ENCODE data around the gene SUMO1.
"Not testable (repeated sequence)": the region's sequence is repeated elsewhere in the genome, so short reads cannot be mapped to it uniquely, and the experiment has no call there.

The SUMO1 gene

DNA sequence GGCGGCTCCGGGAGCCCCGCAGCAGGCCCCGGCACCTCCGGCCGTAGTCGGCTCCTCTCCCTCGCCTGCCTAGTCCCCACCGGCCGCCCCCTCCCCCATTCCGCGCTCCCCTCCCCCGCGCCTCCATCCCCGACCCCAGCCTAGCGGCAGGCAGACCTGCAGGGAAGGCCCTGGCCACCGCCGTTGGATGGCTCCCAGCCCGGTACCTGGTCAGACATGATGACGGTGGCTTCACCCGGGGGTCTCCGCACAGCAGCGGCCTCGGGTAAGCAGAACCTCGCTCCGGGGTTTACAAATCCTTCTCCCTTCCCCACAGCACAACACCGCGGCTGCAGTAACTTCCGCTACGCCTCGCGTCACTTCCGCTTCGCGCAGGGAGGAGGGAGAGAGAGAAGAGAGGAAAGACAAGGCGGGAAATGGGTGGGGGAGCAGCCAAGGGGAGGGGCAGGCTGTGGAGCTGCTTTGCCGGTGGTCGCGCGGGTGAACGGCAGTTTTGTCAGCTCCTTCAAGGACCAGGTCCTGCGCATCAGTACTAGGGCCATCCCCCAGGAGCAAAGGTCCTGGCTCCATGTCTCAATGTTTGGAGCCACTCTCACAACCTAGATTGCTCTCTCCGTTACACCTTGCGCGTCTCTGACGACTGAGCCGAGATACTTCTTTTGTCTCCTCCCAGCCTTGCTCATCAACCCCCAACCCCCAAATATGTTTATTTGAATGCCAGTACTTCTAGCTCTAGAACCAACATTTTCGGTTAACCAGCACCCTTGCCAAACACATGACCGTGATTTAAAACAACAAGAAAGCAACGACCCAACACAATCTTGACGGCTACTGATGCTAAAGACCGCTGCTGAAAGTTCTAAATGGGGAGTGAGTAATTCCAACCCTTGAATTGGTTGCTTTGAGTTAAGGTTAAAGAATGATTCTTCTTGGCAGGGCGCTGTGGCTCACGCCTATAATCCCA, at the start of gene SUMO1:
TSS of gene SUMO1 (minus strand) at position 364 of the 964 bp plus-strand sequence. CDS start at position 218, 146 bp downstream.
- peak; percentile 97 for ATAC-seq
- no peaks in the 10 kb centered on the region for H3K27me3 Mint-ChIP-seq
- no peaks in the 10 kb centered on the region for H3K36me3 Mint-ChIP-seq (ENCODE audit: low read depth)
- peak; percentile 92 for DNase-seq
- H3K4me3 Mint-ChIP-seq, result peak within 1 kb of the TSS; percentile 97
- peaks cover 34% of the 10 kb centered on the region for H3K4me1 Mint-ChIP-seq
- H3K9me3 Mint-ChIP-seq, result no peaks in the 10 kb centered on the region
- H3K27ac Mint-ChIP-seq, result peak within 1 kb of the TSS; percentile 96

DNA sequence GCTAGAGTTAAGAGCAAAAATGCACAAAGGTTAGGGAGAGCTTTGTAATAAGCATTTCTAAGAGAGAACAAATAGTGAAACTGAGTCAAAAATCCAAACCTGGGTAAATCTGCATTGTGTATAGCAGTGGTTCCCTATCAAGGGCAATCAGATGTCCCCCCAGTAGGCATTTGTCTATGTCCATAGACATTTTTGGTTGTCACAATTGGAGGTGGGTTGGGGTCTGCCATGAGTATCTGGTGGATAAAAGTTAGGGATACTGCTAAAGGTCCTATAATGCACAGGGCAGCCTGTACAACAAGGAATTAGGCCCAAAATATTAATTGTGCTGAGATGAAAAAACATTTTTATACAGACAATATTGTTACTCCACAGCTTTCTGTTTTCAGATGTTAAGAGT, 48.2 kb upstream of the SUMO1 start:
- Mint-ChIP-seq H3K27ac (no peak overlapping the region), H3K4me1 (peaks cover 11% of the 10 kb centered on the region), H3K27me3 (no peaks in the 10 kb centered on the region), H3K4me3 (no peak overlapping the region), H3K36me3 (ENCODE audit: low read depth) (peaks cover 74% of the 10 kb centered on the region), H3K9me3 (no peaks in the 10 kb centered on the region)
- DNase-seq, result no peak
- no peak for ATAC-seq

DNA sequence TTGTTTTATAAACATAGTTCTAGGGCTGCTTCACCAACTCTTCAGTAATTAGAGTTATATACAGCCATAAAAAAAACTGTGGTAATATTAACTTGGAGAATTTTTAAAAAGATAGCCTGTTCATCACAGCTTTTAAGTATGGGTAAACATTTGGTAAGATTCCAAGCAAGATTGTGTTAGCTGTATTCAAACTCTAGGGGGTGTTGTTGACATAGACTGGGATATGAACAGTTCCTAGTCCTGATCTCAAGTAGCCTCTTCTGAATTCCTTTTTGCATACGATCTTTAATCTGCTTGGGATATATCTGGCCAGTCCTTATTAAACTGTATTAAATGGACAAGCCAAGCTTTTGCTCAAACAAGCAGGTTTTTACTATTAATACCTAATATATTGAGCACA, 40.5 kb upstream of the SUMO1 start:
- ATAC-seq (no peak), DNase-seq (no peak)
- Mint-ChIP-seq H3K9me3 (no peaks in the 10 kb centered on the region), H3K4me1 (peaks cover 49% of the 10 kb centered on the region), H3K36me3 (ENCODE audit: low read depth) (peaks cover 67% of the 10 kb centered on the region), H3K27ac (peak overlapping the region; percentile 85), H3K4me3 (no peak overlapping the region), H3K27me3 (no peaks in the 10 kb centered on the region)

DNA sequence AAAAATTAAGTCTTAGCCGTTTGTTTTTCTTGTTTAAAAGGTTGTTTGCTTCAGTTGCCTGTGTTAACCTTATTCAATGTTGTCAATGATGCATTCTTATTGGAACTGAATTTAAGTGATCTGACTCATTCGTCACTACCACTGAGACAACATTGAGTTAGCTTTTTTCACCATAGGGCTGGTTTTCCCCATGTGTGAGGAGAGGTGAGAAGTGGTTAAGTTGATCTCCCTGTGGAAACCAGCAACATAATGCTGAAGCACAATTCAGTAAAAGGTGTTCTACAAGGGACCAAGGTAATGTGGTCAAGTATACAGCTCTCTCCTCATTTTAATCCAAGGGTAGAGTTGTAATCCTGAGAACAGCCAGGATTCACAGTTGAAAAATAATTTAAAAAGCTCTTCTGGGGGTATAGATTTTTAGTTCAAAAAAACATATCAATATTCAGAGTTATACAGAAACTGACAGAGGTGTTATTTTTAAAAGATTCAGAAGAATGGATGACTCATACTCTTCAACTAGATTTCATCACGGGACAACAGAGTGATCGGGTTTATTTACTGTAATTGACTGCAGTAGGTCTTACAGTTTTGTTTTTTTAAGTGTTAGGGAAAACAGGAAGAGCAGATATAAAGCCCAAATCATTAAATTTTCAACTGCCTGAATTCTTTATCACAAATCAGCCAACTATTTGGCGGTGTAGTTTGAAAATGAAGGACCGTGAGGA, 39.8 kb upstream of the SUMO1 start:
- Mint-ChIP-seq H3K27ac (peak overlapping the region; percentile 85), H3K27me3 (no peaks in the 10 kb centered on the region), H3K36me3 (ENCODE audit: low read depth) (peaks cover 66% of the 10 kb centered on the region), H3K9me3 (no peaks in the 10 kb centered on the region), H3K4me3 (peak overlapping the region; percentile 17), H3K4me1 (peaks cover 55% of the 10 kb centered on the region)
- ATAC-seq (peak; percentile 82), DNase-seq (no peak)

DNA sequence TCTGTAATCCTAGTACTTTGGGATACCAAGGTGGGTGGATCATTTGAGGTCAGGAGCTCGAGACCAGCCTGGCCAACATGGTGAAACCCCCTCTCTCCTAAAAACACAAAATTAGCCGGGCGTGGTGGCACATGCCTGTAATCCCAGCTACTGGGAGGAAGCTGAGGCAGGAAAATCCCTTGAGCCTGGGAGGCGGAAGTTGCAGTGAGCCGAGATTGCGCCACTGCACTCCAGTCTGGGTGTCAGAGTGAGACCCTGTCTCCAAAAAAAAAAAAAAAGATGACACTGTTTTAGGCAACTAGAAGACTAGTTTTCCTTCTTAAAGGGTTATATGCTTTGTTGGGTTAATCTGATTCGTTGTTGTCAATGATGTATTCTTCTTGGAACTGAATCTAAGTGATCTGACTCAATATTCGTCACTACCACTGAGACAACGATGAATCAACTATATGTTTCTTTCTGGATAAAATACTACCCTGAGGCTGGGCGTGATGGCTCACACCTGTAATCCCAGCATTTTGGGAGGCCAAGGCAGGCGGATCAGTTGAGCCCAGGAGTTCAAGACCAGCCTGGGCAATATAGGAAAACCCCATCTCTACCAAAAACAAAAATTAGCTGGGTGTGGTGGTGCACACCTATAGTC, 37.8 kb upstream of the SUMO1 start:
- H3K9me3 Mint-ChIP-seq, DNase-seq, H3K27me3 Mint-ChIP-seq: not testable (repeated sequence)
- Mint-ChIP-seq H3K4me3 (peak overlapping the region; percentile 40), H3K4me1 (peaks cover 73% of the 10 kb centered on the region), H3K36me3 (ENCODE audit: low read depth) (peaks cover 62% of the 10 kb centered on the region), H3K27ac (peak overlapping the region; percentile 89)
- peak; percentile 78 for ATAC-seq

DNA sequence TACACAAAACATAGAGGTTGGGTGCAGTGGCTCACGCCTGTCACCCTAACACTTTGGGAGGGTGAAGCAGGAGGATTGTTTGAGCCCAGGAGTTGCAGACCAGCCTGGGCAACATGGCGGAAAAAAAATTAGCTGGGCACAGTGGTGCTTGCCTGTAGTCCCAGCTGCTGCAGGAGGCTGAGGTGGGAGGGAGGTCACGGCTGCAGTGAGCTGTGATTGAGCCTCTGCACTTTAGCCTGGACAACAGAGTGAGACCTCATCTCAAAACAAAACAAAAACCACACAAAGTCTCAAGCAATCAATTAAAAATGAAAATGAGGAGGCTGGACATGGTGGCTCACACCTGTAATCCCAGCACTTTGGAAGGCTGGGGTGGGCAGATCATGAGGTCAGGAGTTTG, 32.1 kb upstream of the SUMO1 start:
- no peak for ATAC-seq
- H3K4me1 Mint-ChIP-seq, result peaks cover 55% of the 10 kb centered on the region
- no peaks in the 10 kb centered on the region for H3K27me3 Mint-ChIP-seq
- H3K9me3 Mint-ChIP-seq, result no peaks in the 10 kb centered on the region
- H3K36me3 Mint-ChIP-seq (ENCODE audit: low read depth), result peaks cover 41% of the 10 kb centered on the region
- H3K27ac Mint-ChIP-seq, result peak overlapping the region; percentile 69
- no peak for DNase-seq
- H3K4me3 Mint-ChIP-seq, result no peak overlapping the region

DNA sequence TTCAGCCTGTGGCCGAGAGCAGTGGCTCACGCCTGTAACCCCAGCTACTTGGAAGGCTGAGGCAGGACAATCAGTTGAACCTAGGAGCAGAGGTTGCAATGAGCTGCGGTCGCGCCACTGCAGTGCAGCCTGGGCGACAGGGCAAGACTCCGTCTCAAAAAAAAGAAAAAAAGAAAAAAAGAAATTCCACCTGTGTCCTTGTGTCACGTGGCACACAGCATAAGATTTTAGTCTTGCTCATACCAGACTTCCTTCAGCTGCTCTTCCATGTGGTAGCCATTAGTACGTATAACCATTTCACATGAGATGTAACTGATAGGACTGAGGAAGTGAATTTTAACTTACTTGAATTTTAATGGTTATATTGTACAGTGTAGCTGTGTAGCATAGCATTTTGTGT, 31.2 kb upstream of the SUMO1 start:
- Mint-ChIP-seq H3K27ac (peak overlapping the region; percentile 69), H3K36me3 (ENCODE audit: low read depth) (peaks cover 35% of the 10 kb centered on the region), H3K9me3 (no peaks in the 10 kb centered on the region), H3K27me3 (no peaks in the 10 kb centered on the region), H3K4me1 (peaks cover 49% of the 10 kb centered on the region), H3K4me3 (no peak overlapping the region)
- no peak for ATAC-seq
- no peak for DNase-seq

DNA sequence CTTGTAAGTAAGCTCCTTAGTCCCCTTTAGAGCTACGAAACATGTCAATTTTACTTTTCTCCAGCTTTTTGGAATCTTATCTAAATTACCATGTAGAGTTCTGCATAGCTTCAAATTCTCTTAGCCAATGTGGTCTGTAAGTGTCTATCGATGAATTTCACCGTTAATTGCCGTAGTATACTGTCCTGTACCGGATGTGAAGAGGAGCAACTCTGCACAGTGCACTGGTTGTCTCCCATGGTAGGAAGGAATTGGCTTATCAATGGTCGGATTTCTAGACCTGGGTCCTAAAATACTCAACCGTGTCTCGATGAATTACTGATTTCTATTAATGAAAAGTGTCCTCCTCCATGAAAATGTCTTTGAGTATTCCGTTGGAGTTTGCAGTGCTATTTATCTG, 29.1 kb upstream of the SUMO1 start:
- ATAC-seq, result no peak
- no peak overlapping the region for H3K4me3 Mint-ChIP-seq
- no peaks in the 10 kb centered on the region for H3K9me3 Mint-ChIP-seq
- peaks cover 40% of the 10 kb centered on the region for H3K4me1 Mint-ChIP-seq
- H3K27me3 Mint-ChIP-seq, result no peaks in the 10 kb centered on the region
- peaks cover 24% of the 10 kb centered on the region for H3K36me3 Mint-ChIP-seq (ENCODE audit: low read depth)
- DNase-seq, result no peak
- no peak overlapping the region for H3K27ac Mint-ChIP-seq

DNA sequence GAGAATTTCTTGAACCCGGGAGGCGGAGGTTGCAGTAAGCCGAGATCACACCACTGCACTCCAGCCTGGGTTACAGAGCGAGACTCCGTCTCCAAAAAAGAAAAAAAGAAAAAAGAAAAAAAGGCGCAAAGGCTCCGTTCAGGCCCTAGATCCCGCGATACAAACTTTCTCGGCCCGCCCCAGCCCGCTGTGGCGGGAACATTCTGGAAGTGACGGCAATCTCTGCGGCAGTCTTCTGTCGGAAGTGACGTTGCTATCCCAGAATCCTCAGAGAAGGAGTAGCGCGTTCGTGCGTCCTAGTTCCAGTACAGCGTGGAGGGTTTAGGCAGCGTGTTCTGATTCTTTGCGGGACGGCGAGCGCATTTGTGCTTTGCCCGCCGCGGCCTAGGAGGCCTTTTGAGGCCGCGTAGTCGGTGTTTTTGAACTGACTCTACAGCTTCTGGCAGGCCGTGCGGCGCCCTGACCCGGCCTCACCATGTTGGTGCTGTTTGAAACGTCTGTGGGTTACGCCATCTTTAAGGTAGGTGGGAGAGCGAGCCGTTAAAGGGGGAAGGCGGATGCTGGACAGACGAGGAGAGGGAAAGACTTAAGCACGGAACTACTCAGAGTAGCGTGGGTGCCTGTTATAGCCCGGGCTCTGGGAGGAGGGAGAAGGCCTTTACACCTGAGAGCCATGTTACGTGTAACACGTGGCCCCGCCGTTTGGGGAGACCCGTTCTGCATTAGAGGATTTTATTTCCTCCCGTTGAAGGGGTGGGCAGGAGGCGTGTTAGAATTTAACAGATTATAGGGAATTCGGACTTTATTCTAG, 27.3 kb upstream of the SUMO1 start, which contains the start of gene NOP58:
TSS of gene NOP58 (plus strand) at position 297 of the 811 bp plus-strand sequence. CDS start at position 476, 179 bp downstream.
- DNase-seq (peak; percentile 88), ATAC-seq (peak; percentile 90)
- Mint-ChIP-seq H3K4me3 (no peak within 1 kb of the TSS), H3K27me3 (no peaks in the 10 kb centered on the region), H3K4me1 (peaks cover 23% of the 10 kb centered on the region), H3K36me3 (ENCODE audit: low read depth) (peaks cover 17% of the 10 kb centered on the region), H3K9me3 (no peaks in the 10 kb centered on the region), H3K27ac (no peak within 1 kb of the TSS)

DNA sequence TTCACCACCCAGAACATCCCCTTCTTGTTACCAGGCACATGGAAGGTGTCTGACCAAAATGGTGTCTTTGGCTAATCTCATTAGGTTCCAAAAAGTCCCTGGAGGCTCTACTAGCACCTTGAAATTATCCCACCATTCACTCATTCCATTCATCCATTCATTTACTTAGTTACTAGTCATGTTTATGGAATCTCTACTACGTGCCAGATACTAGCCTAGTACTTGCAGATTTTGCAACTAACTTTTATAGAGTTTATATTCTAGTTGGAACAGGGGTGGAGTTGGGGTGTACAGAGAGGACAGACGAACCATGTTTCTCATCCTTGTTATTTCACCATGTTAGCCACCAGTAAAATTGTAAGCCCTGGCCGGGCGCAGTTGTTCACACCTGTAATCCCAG, 23.1 kb upstream of the SUMO1 start:
- no peak for ATAC-seq
- Mint-ChIP-seq H3K9me3 (no peaks in the 10 kb centered on the region), H3K4me1 (peaks cover 7% of the 10 kb centered on the region), H3K36me3 (ENCODE audit: low read depth) (no peaks in the 10 kb centered on the region), H3K27me3 (no peaks in the 10 kb centered on the region), H3K4me3 (no peak overlapping the region), H3K27ac (no peak overlapping the region)
- DNase-seq, result no peak

DNA sequence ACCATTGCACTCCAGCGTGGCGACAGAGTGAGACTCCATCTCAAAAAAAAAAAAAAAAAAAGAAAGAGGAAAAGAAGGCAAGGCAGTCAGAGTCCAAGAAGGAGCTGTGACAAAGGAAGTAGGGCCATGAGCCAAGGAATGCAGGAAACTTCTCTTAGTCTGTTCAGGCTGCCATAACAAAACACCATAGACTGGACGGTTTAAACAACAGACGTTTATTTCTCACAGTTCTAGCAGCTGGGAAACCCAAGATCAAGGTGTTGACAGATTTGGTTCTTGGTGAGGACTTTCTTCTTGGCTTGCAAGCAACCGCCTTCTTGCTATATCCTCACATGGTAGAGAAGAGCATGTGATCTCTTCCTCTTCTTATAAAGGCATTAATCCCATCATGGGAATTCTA, 13.1 kb upstream of the SUMO1 start:
- DNase-seq (no peak), ATAC-seq (no peak)
- H3K4me1 Mint-ChIP-seq, result peaks cover 7% of the 10 kb centered on the region
- no peaks in the 10 kb centered on the region for H3K9me3 Mint-ChIP-seq
- no peaks in the 10 kb centered on the region for H3K36me3 Mint-ChIP-seq (ENCODE audit: low read depth)
- H3K27ac Mint-ChIP-seq, result no peak overlapping the region
- H3K27me3 Mint-ChIP-seq, result peaks cover 4% of the 10 kb centered on the region
- no peak overlapping the region for H3K4me3 Mint-ChIP-seq

DNA sequence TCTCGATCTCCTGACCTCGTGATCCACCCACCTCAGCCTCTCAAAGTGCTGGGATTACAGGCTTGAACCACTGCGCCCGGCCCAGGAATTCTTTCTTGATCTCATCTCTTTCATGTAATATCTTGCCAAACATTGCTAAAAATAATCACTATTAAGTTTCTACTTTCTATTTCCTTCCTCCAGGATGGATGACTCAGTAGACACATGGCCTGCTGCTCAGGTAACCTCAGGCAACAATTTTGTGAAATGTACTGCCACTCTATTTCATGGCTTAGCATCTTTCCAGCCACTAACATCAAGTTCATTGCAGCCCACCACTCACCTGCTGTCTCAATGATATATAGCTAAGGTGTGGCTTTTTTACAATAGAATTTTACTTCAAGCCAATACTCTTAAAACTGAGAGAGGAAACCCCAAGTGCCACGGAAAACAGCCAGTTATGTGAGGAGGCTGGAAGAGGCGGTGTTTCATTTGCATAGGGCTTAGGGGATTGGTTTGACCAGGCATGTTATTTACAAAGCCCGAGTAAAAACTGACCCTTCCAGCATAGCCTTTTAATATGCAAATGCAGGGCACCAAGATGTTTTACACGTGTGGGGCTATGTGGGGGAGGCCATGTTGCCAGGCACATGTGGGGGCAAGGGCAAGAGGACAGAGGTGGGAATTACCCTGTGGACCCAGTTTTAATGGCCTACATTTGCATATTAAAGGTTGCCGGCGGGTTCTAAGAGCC, 11.3 kb upstream of the SUMO1 start:
- peaks cover 7% of the 10 kb centered on the region for H3K4me1 Mint-ChIP-seq
- H3K36me3 Mint-ChIP-seq (ENCODE audit: low read depth), result no peaks in the 10 kb centered on the region
- H3K27ac Mint-ChIP-seq, result no peak overlapping the region
- ATAC-seq (no peak), DNase-seq (no peak)
- peaks cover 4% of the 10 kb centered on the region for H3K27me3 Mint-ChIP-seq
- no peaks in the 10 kb centered on the region for H3K9me3 Mint-ChIP-seq
- H3K4me3 Mint-ChIP-seq, result no peak overlapping the region

DNA sequence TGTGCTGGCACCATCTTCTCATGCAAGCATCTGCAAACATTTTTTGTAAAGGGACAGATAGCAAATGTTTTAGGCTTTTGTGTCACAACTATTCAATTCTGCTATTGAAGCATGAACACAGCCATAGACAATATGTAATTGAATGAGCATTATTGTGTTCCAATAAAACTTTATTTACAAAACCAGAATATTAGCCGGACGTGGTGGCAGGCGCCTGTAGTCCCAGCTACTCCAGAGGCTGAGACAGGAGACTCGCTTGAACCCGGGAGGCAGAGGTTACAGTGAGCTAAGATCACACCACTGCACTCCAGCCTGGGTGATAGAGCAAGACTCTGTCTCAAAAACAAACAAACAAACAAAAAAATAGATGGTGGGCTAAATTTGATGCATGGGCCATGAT, 9.3 kb upstream of the SUMO1 start:
- not testable (repeated sequence) for H3K9me3 Mint-ChIP-seq; DNase-seq; ATAC-seq; H3K27ac Mint-ChIP-seq; H3K36me3 Mint-ChIP-seq (ENCODE audit: low read depth); H3K4me3 Mint-ChIP-seq; H3K4me1 Mint-ChIP-seq; H3K27me3 Mint-ChIP-seq
